Spleen (tissue), 7 donors: ENCODE results near the gene AKAP13.

ENCODE experiments used
- CTCF ChIP-seq, 11 experiments: fragments of 200-600 bp in 7 of 11; fragments of 450-650 bp in 4 of 11; sonication (generic) in 4 of 11; IDR thresholded peaks in 8 of 11; conservative IDR thresholded peaks in 3 of 11; 1 replicate in 7 of 11; 2 replicates in 4 of 11; pipeline versions ENCODE4 v1.4.0 to v1.8.0; 2016 to 2021; ENCODE audit warnings: antibody characterized with exemption in 11 of 11, inconsistent platforms in 4 of 11, mild to moderate bottlenecking in 1 of 11
- POLR2A ChIP-seq, 3 donors: fragments of 450-650 bp; IDR thresholded peaks; one replicate each; pipeline ENCODE4 v1.5.1; 2017; ENCODE audit warnings: antibody characterized with exemption in 3 of 3, mild to moderate bottlenecking in 1 of 3
- donor health status: DM: no; HTN: no; CAD: no; lungs with moderate emphysema.
- donor health status: DM: no; HTN: no; CAD: no.
- donor health status: DM: no; HTN: no; CAD: no.

DNA sequence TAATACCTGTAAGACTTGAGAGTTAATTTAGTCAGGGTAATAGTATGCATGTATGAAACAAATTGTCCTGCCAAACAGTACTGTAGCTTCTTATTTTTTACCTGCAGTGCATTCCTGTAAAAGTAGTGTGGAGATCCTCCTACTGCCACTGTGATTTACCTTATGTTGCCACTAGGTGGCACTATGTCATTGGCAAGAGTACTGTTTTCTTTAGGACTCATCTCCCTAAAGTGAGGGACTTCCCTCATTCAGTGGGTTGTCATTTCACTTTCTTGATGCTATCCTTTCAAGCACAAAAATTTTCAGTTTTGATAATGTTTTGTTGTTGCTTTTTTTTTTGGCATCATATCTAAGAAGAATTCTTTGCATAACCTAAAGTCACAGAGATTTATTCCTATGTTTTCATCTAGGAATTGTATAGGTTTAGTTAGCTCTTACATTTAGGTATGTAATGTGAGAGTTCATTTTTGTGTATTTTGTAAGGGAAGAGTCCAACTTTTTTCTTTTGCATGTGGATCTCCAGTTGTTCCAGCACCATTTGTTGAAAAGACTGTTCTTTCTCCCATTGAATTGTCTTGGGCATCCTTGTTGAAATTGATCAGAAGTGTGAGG is 105.7 kb downstream of the AKAP13 start:
- peak; percentile 52 to 93 (median 83) for TF ChIP-seq CTCF (IDR thresholded peaks at IDR 0.05 in 8 of 11, conservative IDR thresholded peaks at IDR 0.05 in 3 of 11)
- TF ChIP-seq POLR2A (IDR thresholded peaks at IDR 0.05): no peak
